HCT116 (cell line): ENCODE data around the gene TSC22D1. TPM values are rescaled to one million over a fixed set of nuclear protein-coding genes. Genes with fewer than 3 reads are reported as not detected.

Source experiments
- ATAC-seq: fragments of 200-7000 bp; cut with Tn5 transposase; 2 replicates; pipeline ENCODE4 v1.9.1; 2020; ENCODE audit warnings: mild to moderate bottlenecking, moderate library complexity
- BruUV-seq: library from RNA; stranded (reverse); fragments of 400-500 nt; replicated peaks from 2 replicates; lab custom pipeline; 2021; lab: Mats Ljungman, UMichigan
- CTCF ChIA-PET: fragments of 300-600 bp; sonication (Branson Sonifier 250); formaldehyde crosslinking; loops from one replicate; lab custom pipeline; 2021; ENCODE audit warnings: antibody characterized with exemption; lab: Charles Lee
- POLR2A ChIA-PET: fragments of 300-600, 350-600 bp; sonication (Branson Sonifier 250); formaldehyde crosslinking; loops from one replicate; lab custom pipeline; 2021; ENCODE audit warnings: antibody characterized with exemption; lab: Charles Lee
- RAD21 ChIA-PET, 2 experiments: fragments of 300-600 bp; sonication (Branson Sonifier 250); formaldehyde crosslinking; loops; one replicate each; lab custom pipeline; 2023; ENCODE audit warnings: low total read pairs in 2 of 2; ENCODE audit not compliant: uncharacterized antibody in 2 of 2, unreplicated experiment in 2 of 2, low non-redundant PET in 1 of 2; lab: Charles Lee
- DNase-seq: peaks from one replicate; pipeline ENCODE4 v3.0.0-alpha.2; 2010; ENCODE audit warnings: low read depth, low spot score
- H2AFZ ChIP-seq: fragments of 200-600 bp; shearing (Covaris generic), sonication (generic); 2 replicates; pipeline ENCODE4 v1.6.1; 2017; ENCODE audit warnings: low read depth, mixed run types, mixed read lengths, antibody characterized with exemption, low read length; ENCODE audit not compliant: poor library complexity, severe bottlenecking
- H3K27ac ChIP-seq: 2 replicates; pipeline ENCODE4 v1.5.1; 2012; ENCODE audit warnings: low read depth, low read length
- H3K27me3 ChIP-seq: fragments of 200-600 bp; sonication (generic); 2 replicates; pipeline ENCODE4 v1.6.1; 2016; ENCODE audit warnings: mixed run types, low read length, mixed read lengths; ENCODE audit not compliant: insufficient read depth
- H3K36me3 ChIP-seq, 2 experiments: fragments of 200-500 bp in 1 of 2; fragments of 200-600 bp in 1 of 2; sonication (Bioruptor generic) in 1 of 2; sonication (generic) in 1 of 2; 2 replicates each; pipeline versions ENCODE4 v1.5.1 to v1.6.1; 2014 to 2016; ENCODE audit warnings: low read length in 2 of 2, inconsistent platforms in 1 of 2, mixed read lengths in 1 of 2, mixed run types in 1 of 2; ENCODE audit not compliant: insufficient read depth in 2 of 2, control insufficient read depth in 1 of 2
- H3K4me1 ChIP-seq, 2 experiments: fragments of 200-600 bp in 1 of 2; sonication (generic) in 1 of 2; 2 replicates each; pipeline versions ENCODE4 v1.5.1 to v1.6.1; 2012 to 2017; ENCODE audit warnings: low read length in 2 of 2, inconsistent platforms in 1 of 2, mild to moderate bottlenecking in 1 of 2, mixed read lengths in 1 of 2, mixed run types in 1 of 2, moderate library complexity in 1 of 2; ENCODE audit not compliant: insufficient read depth in 2 of 2, control insufficient read depth in 1 of 2
- H3K4me2 ChIP-seq: fragments of 200-600 bp; sonication (generic); 2 replicates; pipeline ENCODE4 v1.6.1; 2017; ENCODE audit warnings: mixed run types, low read length, mixed read lengths
- H3K4me3 ChIP-seq, 2 experiments: fragments of 200-600 bp in 1 of 2; sonication (generic) in 1 of 2; replicated peaks in 1 of 2; 2 replicates each; pipeline ENCODE4 v1.5.1; 2011 to 2016; ENCODE audit warnings: low read length in 2 of 2, control low read depth in 1 of 2, low read depth in 1 of 2, mild to moderate bottlenecking in 1 of 2, mixed read lengths in 1 of 2, mixed run types in 1 of 2
- H3K79me2 ChIP-seq: fragments of 200-600 bp; sonication (generic); 2 replicates; pipeline ENCODE4 v1.6.1; 2017; ENCODE audit warnings: mild to moderate bottlenecking, mixed run types, low read length, moderate library complexity, mixed read lengths; ENCODE audit not compliant: insufficient read depth
- H3K9ac ChIP-seq: fragments of 200-600 bp; sonication (generic); 2 replicates; pipeline ENCODE4 v1.6.1; 2016; ENCODE audit warnings: low read length, mixed read lengths
- H3K9me2 ChIP-seq: fragments of 200-600 bp; sonication (generic), shearing (Covaris generic); 2 replicates; pipeline ENCODE4 v1.6.1; 2017; ENCODE audit warnings: mixed run types, mild to moderate bottlenecking, moderate library complexity; ENCODE audit not compliant: insufficient read depth
- H3K9me3 ChIP-seq, 2 experiments: fragments of 200-500 bp in 1 of 2; fragments of 200-600 bp in 1 of 2; sonication (Bioruptor generic) in 1 of 2; sonication (generic) in 1 of 2; 2 replicates each; pipeline ENCODE4 v1.6.1; 2014 to 2017; ENCODE audit warnings: low read length in 2 of 2, mixed read lengths in 2 of 2, inconsistent platforms in 1 of 2, low read depth in 1 of 2, mild to moderate bottlenecking in 1 of 2, mixed run types in 1 of 2, moderate library complexity in 1 of 2; ENCODE audit not compliant: control insufficient read depth in 1 of 2, insufficient read depth in 1 of 2
- H4K20me1 ChIP-seq: fragments of 200-600 bp; sonication (generic), shearing (Covaris generic); 2 replicates; pipeline ENCODE4 v1.6.1; 2017; ENCODE audit warnings: mixed run types, mild to moderate bottlenecking, moderate library complexity; ENCODE audit not compliant: insufficient read depth
- ATF3 ChIP-seq: IDR thresholded peaks from 2 replicates; pipeline ENCODE4 v1.6.1; 2012
- CBX3 ChIP-seq: IDR thresholded peaks from 2 replicates; pipeline ENCODE4 v1.6.1; 2012; ENCODE audit warnings: low read depth
- CEBPB ChIP-seq: IDR thresholded peaks from 2 replicates; pipeline ENCODE4 v1.6.1; 2012; ENCODE audit warnings: low read depth
- CTCF ChIP-seq, 3 experiments: fragments of 200-600 bp in 1 of 3; sonication (generic) in 1 of 3; IDR thresholded peaks in 2 of 3; conservative IDR thresholded peaks in 1 of 3; 2 replicates each; pipeline ENCODE4 v1.5.1; 2012 to 2017; ENCODE audit warnings: low read depth in 2 of 3, low read length in 2 of 3, antibody characterized with exemption in 1 of 3, borderline replicate concordance in 1 of 3, control low read depth in 1 of 3, mild to moderate bottlenecking in 1 of 3, mixed read lengths in 1 of 3, mixed run types in 1 of 3, moderate library complexity in 1 of 3; ENCODE audit not compliant: insufficient read depth in 1 of 3
- REST ChIP-seq: IDR thresholded peaks from 2 replicates; pipeline ENCODE4 v1.6.1; 2012; ENCODE audit warnings: low read depth
- TCF7L2 ChIP-seq: IDR thresholded peaks from 2 replicates; pipeline ENCODE4 v1.7.0; 2011; ENCODE audit warnings: borderline replicate concordance, inconsistent platforms; ENCODE audit not compliant: insufficient read depth, insufficient read length; ENCODE audit errors: extremely low read depth
- ZFX ChIP-seq: fragments of 450-650 bp; IDR thresholded peaks from 2 replicates; pipeline ENCODE4 v1.6.1; 2017
- ZNF274 ChIP-seq: fragments of 200-500 bp; sonication (Bioruptor generic); IDR thresholded peaks from 2 replicates; pipeline ENCODE4 v1.6.1; 2014; ENCODE audit warnings: mild to moderate bottlenecking, low read depth, low read length, inconsistent platforms
- intact Hi-C: fragments of 100-400 bp; cut with micrococcal nuclease; formaldehyde crosslinking; loops from 2 replicates; pipeline ENCODE4 v1.10.0; 2022
- total RNA-seq: library from RNA; stranded (reverse); gene quantifications from one replicate; pipeline ENCODE4 v1.2.1, GENCODE V29; 2021; ENCODE audit not compliant: unreplicated experiment

Gene TSC22D1
- total RNA-seq, 1 experiment from 2014 or later, result 268 TPM

- Histone ChIP-seq H3K27ac (no peak overlapping the region), H3K9ac (no peak overlapping the region), H3K27me3 (no peaks in the 10 kb centered on the region), H3K4me1 (no peaks in the 10 kb centered on the region), H3K4me3 (no peak overlapping the region), H2AFZ (no peak overlapping the region), H3K36me3 (no peaks in the 10 kb centered on the region), H3K79me2 (no peaks in the 10 kb centered on the region), H3K4me2 (no peak overlapping the region), H3K9me3 (no peaks in the 10 kb centered on the region), H3K9me2 (no peaks in the 10 kb centered on the region), H4K20me1 (no peaks in the 10 kb centered on the region)
- ChIA-PET POLR2A (no interaction called here), CTCF (no interaction called here), RAD21 (no interaction called here)
- ATAC-seq (no peak), DNase-seq (no peak)
- intact Hi-C loops, result no loop called here
- no TSS peak for BruUV-seq
- TF ChIP-seq REST, result no peak
- no peak for TF ChIP-seq ZFX
- TF ChIP-seq CEBPB, result no peak
- TF ChIP-seq TCF7L2, result no peak
Measured at GRCh38 chr13:44619651-44620050, 43.5 kb upstream of the TSC22D1 start.

- ATAC-seq, result no peak
- no peaks in the 10 kb centered on the region for H3K27me3 ChIP-seq
- no peaks in the 10 kb centered on the region for H3K79me2 ChIP-seq
- DNase-seq, result no peak
- no peak overlapping the region for H3K4me3 ChIP-seq
- ChIA-PET CTCF (no interaction called here), RAD21 (no interaction called here), POLR2A (no interaction called here)
- no TSS peak for BruUV-seq
- H2AFZ ChIP-seq, result no peak overlapping the region
- no peaks in the 10 kb centered on the region for H3K9me2 ChIP-seq
- no peak overlapping the region for H3K27ac ChIP-seq
- H4K20me1 ChIP-seq, result no peaks in the 10 kb centered on the region
- H3K4me2 ChIP-seq, result no peak overlapping the region
- TF ChIP-seq ATF3 (no peak), CBX3 (no peak), ZNF274 (no peak), REST (no peak), CTCF (IDR thresholded peaks at IDR 0.05 in 2 of 3, conservative IDR thresholded peaks at IDR 0.05 in 1 of 3; ENCODE audit: borderline replicate concordance in 1 of 3, insufficient read depth in 1 of 3, low read depth in 2 of 3, low read length in 2 of 3) (no peak)
- H3K36me3 ChIP-seq, result no peaks in the 10 kb centered on the region
- intact Hi-C loops, result no loop called here
- no peaks in the 10 kb centered on the region for H3K4me1 ChIP-seq
- no peaks in the 10 kb centered on the region for H3K9me3 ChIP-seq
- H3K9ac ChIP-seq, result no peak overlapping the region
Measured at GRCh38 chr13:44618326-44618725, 42.2 kb upstream of the TSC22D1 start.
